Measurements from ENCODE around the gene C20orf173.
"Not testable (repeated sequence)": the region's sequence is repeated elsewhere in the genome, so short reads cannot be mapped to it uniquely, and the experiment has no call there.

Gene C20orf173

GRCh38 chr20:35547329-35547728 lies 17.9 kb upstream of the C20orf173 start:
- H3K27me3 ChIP-seq (ENCODE audit: control insufficient read depth in 1 of 2, insufficient read depth in 2 of 2, low read length in 2 of 2), result no peaks in the 10 kb centered on the region
- H3K9ac ChIP-seq (ENCODE audit: low read length in 2 of 2), result no peak overlapping the region
- H3K4me1 ChIP-seq (ENCODE audit: control insufficient read depth, insufficient read depth, low read length), result peaks cover 6% of the 10 kb centered on the region
- no peak overlapping the region for H3K4me3 ChIP-seq (ENCODE audit: low read length in 2 of 2)
- peaks cover 25 to 37% of the 10 kb centered on the region in 2 donors for H3K36me3 ChIP-seq (ENCODE audit: control insufficient read depth in 2 of 2, insufficient read depth in 2 of 2, low read length in 2 of 2)
- H3K9me3 ChIP-seq (ENCODE audit: control insufficient read depth in 2 of 2, low read length in 2 of 2), result no peaks in the 10 kb centered on the region
- no peak overlapping the region for H3K27ac ChIP-seq (ENCODE audit: low read length)

DNA sequence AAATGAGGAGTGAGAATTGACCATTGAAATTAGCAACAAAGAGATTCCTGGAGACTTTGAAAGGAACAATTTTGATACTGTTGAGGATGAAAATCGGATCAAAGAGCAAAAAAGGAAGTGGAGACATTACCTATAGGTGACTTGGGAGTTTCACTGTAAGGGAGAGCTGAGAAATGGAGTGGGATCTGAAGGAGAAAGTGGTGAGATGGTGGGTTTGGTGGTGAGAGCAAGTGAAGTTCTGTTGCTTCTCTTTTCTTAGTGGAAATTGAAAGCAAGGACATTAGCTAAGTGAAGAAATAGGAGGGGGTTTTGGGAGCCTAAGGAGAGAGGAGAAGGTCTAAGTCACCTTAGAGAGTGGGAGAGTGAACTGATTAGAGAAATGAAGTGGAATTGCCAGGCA lies 16.7 kb upstream of the C20orf173 start:
- Histone ChIP-seq H3K36me3 (ENCODE audit: control insufficient read depth in 2 of 2, insufficient read depth in 2 of 2, low read length in 2 of 2) (peaks cover 19 to 26% of the 10 kb centered on the region in 2 donors), H3K4me1 (ENCODE audit: control insufficient read depth, insufficient read depth, low read length) (peaks cover 14% of the 10 kb centered on the region), H3K9ac (ENCODE audit: low read length in 2 of 2) (no peak overlapping the region), H3K27me3 (ENCODE audit: control insufficient read depth in 1 of 2, insufficient read depth in 2 of 2, low read length in 2 of 2) (no peaks in the 10 kb centered on the region), H3K27ac (ENCODE audit: low read length) (no peak overlapping the region), H3K9me3 (ENCODE audit: control insufficient read depth in 2 of 2, low read length in 2 of 2) (no peaks in the 10 kb centered on the region), H3K4me3 (ENCODE audit: low read length in 2 of 2) (no peak overlapping the region)

DNA sequence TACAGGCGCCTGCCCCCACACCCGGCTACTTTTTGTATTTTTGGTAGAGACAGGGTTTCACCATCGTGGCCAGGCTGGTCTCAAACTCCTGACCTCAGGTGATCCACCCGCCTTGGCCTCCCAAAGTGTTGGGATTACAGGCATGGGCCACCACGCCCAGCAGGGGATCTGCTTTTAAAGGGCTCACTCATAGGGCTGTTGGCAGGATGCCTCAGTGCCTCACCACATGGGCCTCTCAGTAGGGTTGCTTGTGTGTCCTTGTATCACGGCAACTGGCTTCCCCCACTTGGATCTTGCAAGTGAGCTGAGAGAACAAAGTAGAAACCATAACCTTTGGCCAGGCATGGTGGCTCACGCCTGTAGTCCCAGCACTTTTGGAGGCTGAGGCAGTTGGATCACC lies 15.5 kb upstream of the C20orf173 start:
- Histone ChIP-seq H3K4me1 (ENCODE audit: control insufficient read depth, insufficient read depth, low read length) (peaks cover 14% of the 10 kb centered on the region), H3K36me3 (ENCODE audit: control insufficient read depth in 2 of 2, insufficient read depth in 2 of 2, low read length in 2 of 2) (peaks cover 17 to 22% of the 10 kb centered on the region in 2 donors)
- H3K27me3 ChIP-seq (ENCODE audit: control insufficient read depth in 1 of 2, insufficient read depth in 2 of 2, low read length in 2 of 2); H3K9me3 ChIP-seq (ENCODE audit: control insufficient read depth in 2 of 2, low read length in 2 of 2); H3K27ac ChIP-seq (ENCODE audit: low read length); H3K9ac ChIP-seq (ENCODE audit: low read length in 2 of 2); H3K4me3 ChIP-seq (ENCODE audit: low read length in 2 of 2): not testable (repeated sequence)

DNA sequence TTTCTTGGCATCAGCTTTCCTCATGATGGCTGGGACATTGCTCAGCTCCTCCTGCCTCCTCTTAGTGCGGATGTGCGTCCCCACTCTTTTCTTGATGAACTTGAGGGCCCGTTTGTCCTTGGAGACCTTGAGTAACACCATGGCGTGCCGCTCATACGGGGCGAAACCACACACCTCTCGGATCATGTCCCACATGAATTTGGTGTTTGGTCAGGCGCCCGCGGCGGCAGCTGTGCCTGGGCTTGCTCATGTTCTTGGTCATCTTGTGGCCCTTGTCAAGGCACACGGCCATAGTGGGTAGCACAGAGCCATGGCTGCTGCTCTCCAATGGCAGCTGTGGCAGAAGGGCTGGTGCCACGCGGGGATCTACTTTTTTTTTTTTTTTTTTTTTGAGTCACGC lies 15.0 kb upstream of the C20orf173 start:
- H3K36me3 ChIP-seq (ENCODE audit: control insufficient read depth in 2 of 2, insufficient read depth in 2 of 2, low read length in 2 of 2), result peaks cover 16 to 19% of the 10 kb centered on the region in 2 donors

GRCh38 chr20:35542990-35543389 lies 13.5 kb upstream of the C20orf173 start:
- Histone ChIP-seq H3K27ac (ENCODE audit: low read length) (no peak overlapping the region), H3K4me3 (ENCODE audit: low read length in 2 of 2) (peak overlapping the region; percentile 73 to 89), H3K4me1 (ENCODE audit: control insufficient read depth, insufficient read depth, low read length) (peaks cover 14% of the 10 kb centered on the region), H3K27me3 (ENCODE audit: control insufficient read depth in 1 of 2, insufficient read depth in 2 of 2, low read length in 2 of 2) (no peaks in the 10 kb centered on the region), H3K9me3 (ENCODE audit: control insufficient read depth in 2 of 2, low read length in 2 of 2) (no peaks in the 10 kb centered on the region), H3K9ac (ENCODE audit: low read length in 2 of 2) (no peak overlapping the region), H3K36me3 (ENCODE audit: control insufficient read depth in 2 of 2, insufficient read depth in 2 of 2, low read length in 2 of 2) (peaks cover 4 to 8% of the 10 kb centered on the region in 2 donors)

More for the DNA sequence above, 15.0 kb upstream of the C20orf173 start:
- no peak overlapping the region for H3K4me3 ChIP-seq (ENCODE audit: low read length in 2 of 2)
- H3K9ac ChIP-seq (ENCODE audit: low read length in 2 of 2), result no peak overlapping the region
- H3K9me3 ChIP-seq (ENCODE audit: control insufficient read depth in 2 of 2, low read length in 2 of 2), result no peaks in the 10 kb centered on the region
- H3K4me1 ChIP-seq (ENCODE audit: control insufficient read depth, insufficient read depth, low read length), result peaks cover 14% of the 10 kb centered on the region
- H3K27me3 ChIP-seq (ENCODE audit: control insufficient read depth in 1 of 2, insufficient read depth in 2 of 2, low read length in 2 of 2), result no peaks in the 10 kb centered on the region
- no peak overlapping the region for H3K27ac ChIP-seq (ENCODE audit: low read length)

- Histone ChIP-seq H3K4me1 (ENCODE audit: control insufficient read depth, insufficient read depth, low read length) (peaks cover 14% of the 10 kb centered on the region), H3K9me3 (ENCODE audit: control insufficient read depth in 2 of 2, low read length in 2 of 2) (no peaks in the 10 kb centered on the region), H3K27ac (ENCODE audit: low read length) (peak within 1 kb of the TSS; percentile 46), H3K36me3 (ENCODE audit: control insufficient read depth in 2 of 2, insufficient read depth in 2 of 2, low read length in 2 of 2) (peaks cover 2 to 4% of the 10 kb centered on the region in 2 donors), H3K9ac (ENCODE audit: low read length in 2 of 2) (peak within 1 kb of the TSS; percentile 53 to 80), H3K27me3 (ENCODE audit: control insufficient read depth in 1 of 2, insufficient read depth in 2 of 2, low read length in 2 of 2) (no peaks in the 10 kb centered on the region), H3K4me3 (ENCODE audit: low read length in 2 of 2) (peak within 1 kb of the TSS; percentile 73 to 89)
These were observed 12.6 kb upstream of the C20orf173 start, which contains the start of gene ERGIC3 for GRCh38 chr20:35541783-35542662. Gene ERGIC3 (plus strand): TSS chr20:35542078. CDS start chr20:35542098, 20 bp downstream.

GRCh38 chr20:35541118-35541782 lies 11.8 kb upstream of the C20orf173 start:
- peak overlapping the region in 1 of 2 donors; percentile 47 for H3K9ac ChIP-seq (ENCODE audit: low read length in 2 of 2)
- peaks cover 0 to 2% of the 10 kb centered on the region in 2 donors for H3K36me3 ChIP-seq (ENCODE audit: control insufficient read depth in 2 of 2, insufficient read depth in 2 of 2, low read length in 2 of 2)
- no peak overlapping the region for H3K27ac ChIP-seq (ENCODE audit: low read length)
- H3K4me1 ChIP-seq (ENCODE audit: control insufficient read depth, insufficient read depth, low read length), result peaks cover 14% of the 10 kb centered on the region
- no peaks in the 10 kb centered on the region for H3K9me3 ChIP-seq (ENCODE audit: control insufficient read depth in 2 of 2, low read length in 2 of 2)
- no peaks in the 10 kb centered on the region for H3K27me3 ChIP-seq (ENCODE audit: control insufficient read depth in 1 of 2, insufficient read depth in 2 of 2, low read length in 2 of 2)
- peak overlapping the region; percentile 73 to 89 for H3K4me3 ChIP-seq (ENCODE audit: low read length in 2 of 2)

GRCh38 chr20:35539756-35540212 lies 10.3 kb upstream of the C20orf173 start:
- Histone ChIP-seq H3K9ac (ENCODE audit: low read length in 2 of 2) (no peak overlapping the region), H3K27ac (ENCODE audit: low read length) (no peak overlapping the region), H3K27me3 (ENCODE audit: control insufficient read depth in 1 of 2, insufficient read depth in 2 of 2, low read length in 2 of 2) (no peaks in the 10 kb centered on the region), H3K4me1 (ENCODE audit: control insufficient read depth, insufficient read depth, low read length) (peaks cover 14% of the 10 kb centered on the region), H3K4me3 (ENCODE audit: low read length in 2 of 2) (no peak overlapping the region), H3K9me3 (ENCODE audit: control insufficient read depth in 2 of 2, low read length in 2 of 2) (no peaks in the 10 kb centered on the region), H3K36me3 (ENCODE audit: control insufficient read depth in 2 of 2, insufficient read depth in 2 of 2, low read length in 2 of 2) (peaks cover 0 to 2% of the 10 kb centered on the region in 2 donors)

- no peak overlapping the region for H3K9ac ChIP-seq (ENCODE audit: low read length in 2 of 2)
- no peaks in the 10 kb centered on the region for H3K4me1 ChIP-seq (ENCODE audit: control insufficient read depth, insufficient read depth, low read length)
- no peaks in the 10 kb centered on the region for H3K36me3 ChIP-seq (ENCODE audit: control insufficient read depth in 2 of 2, insufficient read depth in 2 of 2, low read length in 2 of 2)
- no peak overlapping the region for H3K27ac ChIP-seq (ENCODE audit: low read length)
- H3K4me3 ChIP-seq (ENCODE audit: low read length in 2 of 2), result no peak overlapping the region
- no peaks in the 10 kb centered on the region for H3K27me3 ChIP-seq (ENCODE audit: control insufficient read depth in 1 of 2, insufficient read depth in 2 of 2, low read length in 2 of 2)
- no peaks in the 10 kb centered on the region for H3K9me3 ChIP-seq (ENCODE audit: control insufficient read depth in 2 of 2, low read length in 2 of 2)
These were observed 2.2 kb downstream of the C20orf173 start for GRCh38 chr20:35527122-35527769.

GRCh38 chr20:35525639-35526038 lies 3.8 kb downstream of the C20orf173 start:
- Histone ChIP-seq H3K36me3 (ENCODE audit: control insufficient read depth in 2 of 2, insufficient read depth in 2 of 2, low read length in 2 of 2) (no peaks in the 10 kb centered on the region), H3K9ac (ENCODE audit: low read length in 2 of 2) (no peak overlapping the region), H3K4me3 (ENCODE audit: low read length in 2 of 2) (no peak overlapping the region), H3K9me3 (ENCODE audit: control insufficient read depth in 2 of 2, low read length in 2 of 2) (no peaks in the 10 kb centered on the region), H3K4me1 (ENCODE audit: control insufficient read depth, insufficient read depth, low read length) (no peaks in the 10 kb centered on the region), H3K27ac (ENCODE audit: low read length) (no peak overlapping the region), H3K27me3 (ENCODE audit: control insufficient read depth in 1 of 2, insufficient read depth in 2 of 2, low read length in 2 of 2) (no peaks in the 10 kb centered on the region)
